Pancreas (tissue), 10 donors: Measurements from ENCODE around the gene ADD2. TPM values are rescaled to one million over a fixed set of nuclear protein-coding genes. Genes with fewer than 3 reads are reported as not detected.

Source experiments
- ATAC-seq, 4 donors: fragments of 200-7000 bp; cut with Tn5 transposase; one replicate each; pipeline versions ENCODE4 v1.8.0 to v1.9.1; 2020; ENCODE audit warnings: mild to moderate bottlenecking in 4 of 4, moderate library complexity in 4 of 4
- DNase-seq, 6 donors: peaks; one replicate each; pipeline ENCODE4 v3.0.0-alpha.2; 2020
- FAIRE-seq: peaks from 2 replicates; lab custom pipeline; 2012; peaks lifted over from hg19 to GRCh38; lab: Jason Lieb, UNC
- H3K27ac ChIP-seq, 4 donors: fragments of 200-600 bp; sonication (generic); 1 replicate in 3 of 4; 2 replicates in 1 of 4; pipeline versions ENCODE4 v1.5.0 to v1.8.0; 2020
- H3K27me3 ChIP-seq, 4 donors: fragments of 200-600 bp; one replicate each; pipeline ENCODE4 v1.8.0; 2021
- H3K36me3 ChIP-seq, 3 donors: fragments of 200-600 bp; sonication (generic) in 1 of 3; one replicate each; pipeline versions ENCODE4 v1.5.0 to v1.8.0; 2020 to 2021
- H3K4me1 ChIP-seq, 3 donors: fragments of 200-600 bp; one replicate each; pipeline ENCODE4 v1.8.0; 2021
- H3K4me3 ChIP-seq, 4 donors: fragments of 200-600 bp; sonication (generic) in 2 of 4; one replicate each; pipeline versions ENCODE4 v1.5.0 to v1.8.0; 2020 to 2021
- H3K9me3 ChIP-seq, 4 donors: fragments of 200-600 bp; one replicate each; pipeline ENCODE4 v1.8.0; 2021
- CTCF ChIP-seq, 4 donors: fragments of 200-600 bp; sonication (generic) in 3 of 4; IDR thresholded peaks; one replicate each; pipeline versions ENCODE4 v1.5.0 to v1.8.0; 2021; ENCODE audit warnings: antibody characterized with exemption in 4 of 4
- WGBS, 2 donors: extraction: QIAGEN DNeasy Blood & Tissue Kit; methylation state at CpG; one replicate each; pipeline ENCODE4 v1.1.7; 2013; 5-methylcytosine and 5-hydroxymethylcytosine counted together
- intact Hi-C, 3 donors: fragments of 100-400 bp; cut with DNase I; formaldehyde crosslinking; loops; one replicate each; pipeline versions ENCODE4 v1.11.1 to v1.14.2; 2022
- polyA plus RNA-seq, 2 donors: library from polyadenylated mRNA; stranded (reverse); fragments of 200-250 nt; gene quantifications; one replicate each; pipeline ENCODE4 v1.2.3, GENCODE V29; 2013
- total RNA-seq, 6 donors: library from RNA; stranded (reverse); fragmentation: NEBNext Ultra II Directional in 4 of 6; extraction: Animal tissue kit (Norgen Biotek cat#: 25700) in 4 of 6; gene quantifications; one replicate each; pipeline versions ENCODE4 v1.2.1 to v1.2.4, GENCODE V29; 2021 to 2023
- donor health status: healthy with polysubstance abuse.
- donor health status: DM: no; HTN: no; CAD: no; lungs with moderate emphysema.
- donor health status: DM: no; HTN: no; CAD: no.
- donor health status: control.
- donor health status: control.
- donor health status: Bipolar disorder and iron deficiency.
- donor health status: DM: yes; HTN: yes; CAD: no.
- donor health status: DM: no; HTN: no; CAD: no.
- donor health status: DM: no; HTN: no; CAD: no.
- donor health status: DM: yes; HTN: yes; CAD: no.

Gene ADD2
- total and polyA plus RNA-seq, 8 donors, result 0.38 to 5.5 (median 3.3) TPM

- Histone ChIP-seq H3K27me3 (no peaks in the 10 kb centered on the region), H3K36me3 (no peaks in the 10 kb centered on the region), H3K4me3 (no peak overlapping the region), H3K4me1 (no peaks in the 10 kb centered on the region), H3K27ac (no peak overlapping the region), H3K9me3 (no peaks in the 10 kb centered on the region)
- no peak for TF ChIP-seq CTCF (IDR thresholded peaks at IDR 0.05)
- ATAC-seq (no peak), FAIRE-seq (no peak), DNase-seq (no peak)
- 75 to 80% methylated on average over 7 of the region's 7 CpGs for WGBS, 2 donors
- intact Hi-C loops, result no loop called here
These were observed 50.5 kb downstream of the ADD2 start for GRCh38 chr2:70717431-70718038.

- Histone ChIP-seq H3K27me3 (no peaks in the 10 kb centered on the region), H3K4me1 (no peaks in the 10 kb centered on the region), H3K9me3 (no peaks in the 10 kb centered on the region), H3K36me3 (no peaks in the 10 kb centered on the region), H3K4me3 (no peak overlapping the region), H3K27ac (no peak overlapping the region)
- no peak for TF ChIP-seq CTCF (IDR thresholded peaks at IDR 0.05)
- FAIRE-seq (no peak), ATAC-seq (no peak), DNase-seq (no peak)
- 87 to 92% methylated on average over 3 of the region's 3 CpGs for WGBS, 2 donors
- intact Hi-C loops, result no loop called here
These were observed 51.0 kb downstream of the ADD2 start for GRCh38 chr2:70716951-70717350.

- no peak for FAIRE-seq
- intact Hi-C loops, result no loop called here
- Histone ChIP-seq H3K27ac (no peak overlapping the region), H3K36me3 (no peaks in the 10 kb centered on the region), H3K9me3 (no peaks in the 10 kb centered on the region), H3K27me3 (no peaks in the 10 kb centered on the region), H3K4me3 (no peak overlapping the region), H3K4me1 (no peaks in the 10 kb centered on the region)
- ATAC-seq, result no peak
- TF ChIP-seq CTCF (IDR thresholded peaks at IDR 0.05), result no peak
- 48 to 61% methylated on average over 7 of the region's 7 CpGs for WGBS, 2 donors
- DNase-seq, result no peak
These were observed 51.8 kb downstream of the ADD2 start for GRCh38 chr2:70716131-70716743.

GRCh38 chr2:70715071-70715985 lies 52.7 kb downstream of the ADD2 start:
- DNase-seq, result no peak
- H3K27me3 ChIP-seq, result no peaks in the 10 kb centered on the region
- 73% methylated on average over 7 of the region's 7 CpGs for WGBS, 2 donors
- intact Hi-C loops, result no loop called here
- H3K36me3 ChIP-seq, result no peaks in the 10 kb centered on the region
- no peak overlapping the region for H3K4me3 ChIP-seq
- FAIRE-seq, result no peak
- no peaks in the 10 kb centered on the region for H3K4me1 ChIP-seq
- ATAC-seq, result no peak
- no peak for TF ChIP-seq CTCF (IDR thresholded peaks at IDR 0.05)
- no peak overlapping the region for H3K27ac ChIP-seq
- H3K9me3 ChIP-seq, result no peaks in the 10 kb centered on the region
